GM23338 (cell line): ENCODE measurements around the gene PTPRN2. TPM values are rescaled to one million over a fixed set of nuclear protein-coding genes. Genes with fewer than 3 reads are reported as not detected.

Experiments used
- ATAC-seq: fragments of 200-7000 bp; cut with Tn5 transposase; 3 replicates; pipeline ENCODE4 v1.9.1; 2020
- DNase-seq: peaks from one replicate; pipeline ENCODE4 v3.0.0-alpha.2; 2015; ENCODE audit warnings: low spot score
- H2AFZ ChIP-seq: fragments of 200-600 bp; sonication (generic); 2 replicates; pipeline ENCODE4 v1.8.0; 2016; ENCODE audit warnings: antibody characterized with exemption, mild to moderate bottlenecking, moderate library complexity
- H3F3A ChIP-seq: fragments of 200-600 bp; sonication (generic); replicated peaks from 2 replicates; pipeline ENCODE4 v1.8.0; 2017; ENCODE audit warnings: antibody characterized with exemption, mixed run types, low read depth
- H3K27ac ChIP-seq: fragments of 200-600 bp; sonication (generic); 2 replicates; pipeline ENCODE4 v1.6.1; 2016; ENCODE audit warnings: low read depth
- H3K27me3 ChIP-seq: fragments of 200-600 bp; sonication (generic); 2 replicates; pipeline ENCODE4 v1.8.0; 2016; ENCODE audit warnings: mild to moderate bottlenecking, mixed run types, moderate library complexity; ENCODE audit not compliant: insufficient read depth
- H3K36me3 ChIP-seq: fragments of 200-600 bp; sonication (generic); 2 replicates; pipeline ENCODE4 v1.8.0; 2016; ENCODE audit warnings: mild to moderate bottlenecking; ENCODE audit not compliant: insufficient read depth
- H3K4me1 ChIP-seq: fragments of 200-600 bp; sonication (generic); 2 replicates; pipeline ENCODE4 v1.8.0; 2016; ENCODE audit warnings: mild to moderate bottlenecking, moderate library complexity; ENCODE audit not compliant: insufficient read depth
- H3K4me2 ChIP-seq: fragments of 200-600 bp; sonication (generic); 2 replicates; pipeline ENCODE4 v1.7.1; 2017; ENCODE audit warnings: mixed run types
- H3K4me3 ChIP-seq: fragments of 200-600 bp; sonication (generic); 2 replicates; pipeline ENCODE4 v1.6.1; 2016; ENCODE audit warnings: mixed run types
- H3K79me2 ChIP-seq: fragments of 200-600 bp; sonication (generic); replicated peaks from 2 replicates; pipeline ENCODE4 v1.8.0; 2017; ENCODE audit warnings: mild to moderate bottlenecking; ENCODE audit not compliant: insufficient read depth
- H3K9me2 ChIP-seq: fragments of 200-600 bp; sonication (generic); 2 replicates; pipeline ENCODE4 v1.8.0; 2017; ENCODE audit not compliant: insufficient read depth
- H4K20me1 ChIP-seq: fragments of 200-600 bp; sonication (generic); replicated peaks from 2 replicates; pipeline ENCODE4 v1.8.0; 2017; ENCODE audit warnings: mild to moderate bottlenecking; ENCODE audit not compliant: insufficient read depth
- H3K27ac Mint-ChIP-seq: 2 replicates; pipeline ENCODE4 v1.8.0; 2020; ENCODE audit warnings: inconsistent platforms, mild to moderate bottlenecking, moderate library complexity, mixed read lengths
- H3K27me3 Mint-ChIP-seq: 3 replicates; pipeline ENCODE4 v1.8.0; 2022; ENCODE audit warnings: low read depth, mild to moderate bottlenecking, moderate library complexity, mixed read lengths, inconsistent platforms; ENCODE audit not compliant: insufficient read depth, poor library complexity
- H3K36me3 Mint-ChIP-seq: 3 replicates; pipeline ENCODE4 v1.8.0; 2021; ENCODE audit warnings: low read depth, mild to moderate bottlenecking, inconsistent platforms, moderate library complexity, mixed read lengths
- H3K4me1 Mint-ChIP-seq: 3 replicates; pipeline ENCODE4 v1.8.0; 2020; ENCODE audit warnings: mild to moderate bottlenecking, inconsistent platforms, mixed read lengths
- H3K4me3 Mint-ChIP-seq: 3 replicates; pipeline ENCODE4 v1.8.0; 2021; ENCODE audit warnings: moderate library complexity, mild to moderate bottlenecking, inconsistent platforms, mixed read lengths
- H3K9me3 Mint-ChIP-seq: 3 replicates; pipeline ENCODE4 v1.8.0; 2020; ENCODE audit warnings: moderate library complexity, mild to moderate bottlenecking, inconsistent platforms, mixed read lengths
- CREB1 ChIP-seq: fragments of 250-450 bp; sonication (Bioruptor Pico); IDR thresholded peaks from 2 replicates; pipeline ENCODE4 v1.5.0; 2020; ENCODE audit warnings: low read depth, mild to moderate bottlenecking, moderate library complexity
- ETS1 ChIP-seq: IDR thresholded peaks from 2 replicates; pipeline ENCODE4 v1.6.1; 2016; ENCODE audit warnings: antibody characterized with exemption
- EZH2 ChIP-seq: fragments of 200-600 bp; sonication (generic); IDR thresholded peaks from one replicate; pipeline ENCODE4 v1.8.0; 2017; ENCODE audit warnings: antibody characterized with exemption, mild to moderate bottlenecking, low read depth; ENCODE audit not compliant: unreplicated experiment
- EZH2phosphoT487 ChIP-seq: fragments of 200-600 bp; sonication (generic); IDR thresholded peaks from one replicate; pipeline ENCODE4 v1.8.1; 2018; ENCODE audit warnings: antibody characterized with exemption; ENCODE audit not compliant: unreplicated experiment
- NANOG ChIP-seq: IDR thresholded peaks from 2 replicates; pipeline ENCODE4 v1.6.1; 2016; ENCODE audit warnings: antibody characterized with exemption, borderline replicate concordance
- POLR2AphosphoS5 ChIP-seq: IDR thresholded peaks from 2 replicates; pipeline ENCODE4 v1.6.1; 2016; ENCODE audit warnings: antibody characterized with exemption, low read depth
- STAT1 ChIP-seq: IDR thresholded peaks from one replicate; pipeline ENCODE4 v1.6.1; 2016; ENCODE audit warnings: antibody characterized with exemption; ENCODE audit not compliant: unreplicated experiment
- ZNF114 ChIP-seq: fragments of 250-450 bp; sonication (Bioruptor Pico); IDR thresholded peaks from 2 replicates; pipeline ENCODE4 v1.5.0; 2020; ENCODE audit warnings: mild to moderate bottlenecking, moderate library complexity
- ZNF331 ChIP-seq: fragments of 250-450 bp; sonication (Bioruptor Pico); IDR thresholded peaks from 2 replicates; pipeline ENCODE4 v1.5.0; 2020; ENCODE audit warnings: low read depth, mild to moderate bottlenecking, moderate library complexity
- polyA plus RNA-seq: library from polyadenylated mRNA; unstranded; fragments of >200 nt; fragmentation: Nextera tagmentation; extraction: Ambion mirVana; gene quantifications from 2 replicates; pipeline ENCODE4 v1.2.1, GENCODE V29; 2016
- total RNA-seq: library from RNA; depleted of rRNA; stranded (reverse); fragments of >200 nt; shearing (Covaris generic); gene quantifications from 2 replicates; pipeline ENCODE4 v1.2.3, GENCODE V29; 2014
- TF ChIP-seq, protein P1 (sequence below), 2 experiments: fragments of 200-600 bp in 1 of 2; sonication (generic) in 1 of 2; conservative IDR thresholded peaks; 2 replicates each; pipeline versions ENCODE4 v1.5.1 to v1.6.1; 2016 to 2017; ENCODE audit warnings: antibody characterized with exemption in 2 of 2, low read depth in 2 of 2, mild to moderate bottlenecking in 2 of 2, moderate library complexity in 1 of 2
- TF ChIP-seq, protein P2 (sequence below): fragments of 250-450 bp; sonication (Bioruptor Pico); IDR thresholded peaks from 2 replicates; pipeline ENCODE4 v1.5.0; 2020; ENCODE audit warnings: mild to moderate bottlenecking, moderate library complexity

The PTPRN2 gene
- total and polyA plus RNA-seq, 2 experiments from 2014 or later = 0.87 to 4.0 TPM

GRCh38 chr7:157984423-157985163 lies 603.0 kb downstream of the PTPRN2 start (continued):
- TF ChIP-seq, protein P1, sequence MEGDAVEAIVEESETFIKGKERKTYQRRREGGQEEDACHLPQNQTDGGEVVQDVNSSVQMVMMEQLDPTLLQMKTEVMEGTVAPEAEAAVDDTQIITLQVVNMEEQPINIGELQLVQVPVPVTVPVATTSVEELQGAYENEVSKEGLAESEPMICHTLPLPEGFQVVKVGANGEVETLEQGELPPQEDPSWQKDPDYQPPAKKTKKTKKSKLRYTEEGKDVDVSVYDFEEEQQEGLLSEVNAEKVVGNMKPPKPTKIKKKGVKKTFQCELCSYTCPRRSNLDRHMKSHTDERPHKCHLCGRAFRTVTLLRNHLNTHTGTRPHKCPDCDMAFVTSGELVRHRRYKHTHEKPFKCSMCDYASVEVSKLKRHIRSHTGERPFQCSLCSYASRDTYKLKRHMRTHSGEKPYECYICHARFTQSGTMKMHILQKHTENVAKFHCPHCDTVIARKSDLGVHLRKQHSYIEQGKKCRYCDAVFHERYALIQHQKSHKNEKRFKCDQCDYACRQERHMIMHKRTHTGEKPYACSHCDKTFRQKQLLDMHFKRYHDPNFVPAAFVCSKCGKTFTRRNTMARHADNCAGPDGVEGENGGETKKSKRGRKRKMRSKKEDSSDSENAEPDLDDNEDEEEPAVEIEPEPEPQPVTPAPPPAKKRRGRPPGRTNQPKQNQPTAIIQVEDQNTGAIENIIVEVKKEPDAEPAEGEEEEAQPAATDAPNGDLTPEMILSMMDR (conservative IDR thresholded peaks at IDR 0.05; ENCODE audit: low read depth in 2 of 2) = no peak
- no peak for TF ChIP-seq EZH2

DNA sequence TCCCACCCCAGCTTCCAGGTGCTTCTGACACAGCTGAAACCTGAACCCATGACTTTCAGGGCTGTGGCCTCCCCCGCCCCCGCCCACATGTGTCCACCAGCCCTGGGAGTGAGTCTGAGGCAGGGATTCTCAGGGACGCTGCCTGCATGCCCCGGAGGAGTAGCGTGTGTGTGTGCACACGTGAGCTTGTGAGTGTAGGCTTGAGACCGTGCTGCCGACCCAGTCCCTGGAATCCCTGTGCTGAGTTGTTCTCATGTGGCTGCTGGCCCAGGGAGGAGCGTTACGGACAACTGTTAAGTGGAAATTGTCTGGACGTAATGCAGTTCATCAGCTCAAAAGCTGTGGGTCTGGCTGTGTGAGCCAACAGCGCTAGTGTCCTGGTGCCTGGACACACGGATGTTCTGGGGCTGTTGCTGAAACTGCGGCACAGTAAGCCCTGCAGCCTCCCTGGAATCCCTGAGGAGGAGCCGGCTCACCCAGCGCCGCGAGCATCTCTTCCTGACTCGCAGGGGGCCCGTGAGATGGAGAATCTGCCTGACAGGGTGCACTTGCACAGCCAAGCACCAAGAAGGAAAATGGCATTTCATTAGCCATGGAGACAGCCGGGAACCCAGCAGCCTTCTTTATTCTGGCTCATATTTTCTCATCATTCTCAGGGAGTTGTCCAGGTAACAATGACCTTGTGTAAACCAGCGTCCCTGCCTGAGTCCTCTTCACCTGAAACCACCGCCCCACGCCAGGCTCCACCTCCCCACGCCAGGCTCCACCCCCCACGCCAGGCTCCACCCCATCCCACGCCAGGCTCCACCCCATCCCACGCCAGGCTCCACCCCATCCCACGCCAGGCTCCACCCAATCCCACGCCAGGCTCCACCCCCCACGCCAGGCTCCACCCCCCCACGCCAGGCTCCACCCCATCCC lies 603.9 kb downstream of the PTPRN2 start:
- Histone ChIP-seq H3K27me3 (no peaks in the 10 kb centered on the region), H3K4me1 (no peaks in the 10 kb centered on the region), H3K4me2 (no peak overlapping the region), H3F3A (no peaks in the 10 kb centered on the region), H3K79me2 (no peaks in the 10 kb centered on the region), H3K36me3 (no peaks in the 10 kb centered on the region; the same call in 1 of the 2 replicates), H2AFZ (no peak overlapping the region), H3K4me3 (no peak overlapping the region), H3K9me2 (no peaks in the 10 kb centered on the region), H3K27ac (no peak overlapping the region), H4K20me1 (no peaks in the 10 kb centered on the region)
- no peak for TF ChIP-seq POLR2AphosphoS5
- TF ChIP-seq, protein P2, sequence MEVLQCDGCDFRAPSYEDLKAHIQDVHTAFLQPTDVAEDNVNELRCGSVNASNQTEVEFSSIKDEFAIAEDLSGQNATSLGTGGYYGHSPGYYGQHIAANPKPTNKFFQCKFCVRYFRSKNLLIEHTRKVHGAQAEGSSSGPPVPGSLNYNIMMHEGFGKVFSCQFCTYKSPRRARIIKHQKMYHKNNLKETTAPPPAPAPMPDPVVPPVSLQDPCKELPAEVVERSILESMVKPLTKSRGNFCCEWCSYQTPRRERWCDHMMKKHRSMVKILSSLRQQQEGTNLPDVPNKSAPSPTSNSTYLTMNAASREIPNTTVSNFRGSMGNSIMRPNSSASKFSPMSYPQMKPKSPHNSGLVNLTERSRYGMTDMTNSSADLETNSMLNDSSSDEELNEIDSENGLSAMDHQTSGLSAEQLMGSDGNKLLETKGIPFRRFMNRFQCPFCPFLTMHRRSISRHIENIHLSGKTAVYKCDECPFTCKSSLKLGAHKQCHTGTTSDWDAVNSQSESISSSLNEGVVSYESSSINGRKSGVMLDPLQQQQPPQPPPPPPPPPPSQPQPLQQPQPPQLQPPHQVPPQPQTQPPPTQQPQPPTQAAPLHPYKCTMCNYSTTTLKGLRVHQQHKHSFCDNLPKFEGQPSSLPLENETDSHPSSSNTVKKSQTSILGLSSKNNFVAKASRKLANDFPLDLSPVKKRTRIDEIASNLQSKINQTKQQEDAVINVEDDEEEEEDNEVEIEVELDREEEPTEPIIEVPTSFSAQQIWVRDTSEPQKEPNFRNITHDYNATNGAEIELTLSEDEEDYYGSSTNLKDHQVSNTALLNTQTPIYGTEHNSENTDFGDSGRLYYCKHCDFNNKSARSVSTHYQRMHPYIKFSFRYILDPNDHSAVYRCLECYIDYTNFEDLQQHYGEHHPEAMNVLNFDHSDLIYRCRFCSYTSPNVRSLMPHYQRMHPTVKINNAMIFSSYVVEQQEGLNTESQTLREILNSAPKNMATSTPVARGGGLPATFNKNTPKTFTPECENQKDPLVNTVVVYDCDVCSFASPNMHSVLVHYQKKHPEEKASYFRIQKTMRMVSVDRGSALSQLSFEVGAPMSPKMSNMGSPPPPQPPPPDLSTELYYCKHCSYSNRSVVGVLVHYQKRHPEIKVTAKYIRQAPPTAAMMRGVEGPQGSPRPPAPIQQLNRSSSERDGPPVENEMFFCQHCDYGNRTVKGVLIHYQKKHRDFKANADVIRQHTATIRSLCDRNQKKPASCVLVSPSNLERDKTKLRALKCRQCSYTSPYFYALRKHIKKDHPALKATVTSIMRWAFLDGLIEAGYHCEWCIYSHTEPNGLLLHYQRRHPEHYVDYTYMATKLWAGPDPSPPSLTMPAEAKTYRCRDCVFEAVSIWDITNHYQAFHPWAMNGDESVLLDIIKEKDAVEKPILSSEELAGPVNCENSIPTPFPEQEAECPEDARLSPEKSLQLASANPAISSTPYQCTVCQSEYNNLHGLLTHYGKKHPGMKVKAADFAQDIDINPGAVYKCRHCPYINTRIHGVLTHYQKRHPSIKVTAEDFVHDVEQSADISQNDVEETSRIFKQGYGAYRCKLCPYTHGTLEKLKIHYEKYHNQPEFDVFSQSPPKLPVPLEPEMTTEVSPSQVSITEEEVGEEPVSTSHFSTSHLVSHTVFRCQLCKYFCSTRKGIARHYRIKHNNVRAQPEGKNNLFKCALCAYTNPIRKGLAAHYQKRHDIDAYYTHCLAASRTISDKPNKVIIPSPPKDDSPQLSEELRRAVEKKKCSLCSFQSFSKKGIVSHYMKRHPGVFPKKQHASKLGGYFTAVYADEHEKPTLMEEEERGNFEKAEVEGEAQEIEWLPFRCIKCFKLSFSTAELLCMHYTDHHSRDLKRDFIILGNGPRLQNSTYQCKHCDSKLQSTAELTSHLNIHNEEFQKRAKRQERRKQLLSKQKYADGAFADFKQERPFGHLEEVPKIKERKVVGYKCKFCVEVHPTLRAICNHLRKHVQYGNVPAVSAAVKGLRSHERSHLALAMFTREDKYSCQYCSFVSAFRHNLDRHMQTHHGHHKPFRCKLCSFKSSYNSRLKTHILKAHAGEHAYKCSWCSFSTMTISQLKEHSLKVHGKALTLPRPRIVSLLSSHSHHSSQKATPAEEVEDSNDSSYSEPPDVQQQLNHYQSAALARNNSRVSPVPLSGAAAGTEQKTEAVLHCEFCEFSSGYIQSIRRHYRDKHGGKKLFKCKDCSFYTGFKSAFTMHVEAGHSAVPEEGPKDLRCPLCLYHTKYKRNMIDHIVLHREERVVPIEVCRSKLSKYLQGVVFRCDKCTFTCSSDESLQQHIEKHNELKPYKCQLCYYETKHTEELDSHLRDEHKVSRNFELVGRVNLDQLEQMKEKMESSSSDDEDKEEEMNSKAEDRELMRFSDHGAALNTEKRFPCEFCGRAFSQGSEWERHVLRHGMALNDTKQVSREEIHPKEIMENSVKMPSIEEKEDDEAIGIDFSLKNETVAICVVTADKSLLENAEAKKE (CRISPR knock-in tag) = no peak
- TF ChIP-seq ETS1 = no peak
- TF ChIP-seq CREB1 (CRISPR knock-in tag) = no peak
- TF ChIP-seq ZNF331 = no peak
- no peak for TF ChIP-seq NANOG
- TF ChIP-seq EZH2phosphoT487 = no peak
- no peak for TF ChIP-seq ZNF114 (CRISPR knock-in tag)
- no peak for TF ChIP-seq STAT1
- peaks cover 5% of the 10 kb centered on the region for H3K27me3 Mint-ChIP-seq
- H3K4me1 Mint-ChIP-seq = no peaks in the 10 kb centered on the region
- H3K36me3 Mint-ChIP-seq = peaks cover 48% of the 10 kb centered on the region
- no peak overlapping the region for H3K27ac Mint-ChIP-seq
- no peak for ATAC-seq
- DNase-seq = no peak
- H3K4me3 Mint-ChIP-seq = no peak overlapping the region
- H3K9me3 Mint-ChIP-seq = peaks cover 93% of the 10 kb centered on the region
